AG09319 (cell line): ENCODE results near the gene MARK2.

Experiments used
- DNase-seq: peaks from one replicate; pipeline ENCODE4 v3.0.0-alpha.2; 2010; ENCODE audit warnings: low read depth; ENCODE audit errors: extremely low read depth
- TF ChIP-seq, protein P1 (sequence below): IDR thresholded peaks from 2 replicates; pipeline ENCODE4 v1.5.1; 2011; ENCODE audit warnings: low read depth, mild to moderate bottlenecking, inconsistent platforms, low read length, moderate library complexity

Gene MARK2

DNA sequence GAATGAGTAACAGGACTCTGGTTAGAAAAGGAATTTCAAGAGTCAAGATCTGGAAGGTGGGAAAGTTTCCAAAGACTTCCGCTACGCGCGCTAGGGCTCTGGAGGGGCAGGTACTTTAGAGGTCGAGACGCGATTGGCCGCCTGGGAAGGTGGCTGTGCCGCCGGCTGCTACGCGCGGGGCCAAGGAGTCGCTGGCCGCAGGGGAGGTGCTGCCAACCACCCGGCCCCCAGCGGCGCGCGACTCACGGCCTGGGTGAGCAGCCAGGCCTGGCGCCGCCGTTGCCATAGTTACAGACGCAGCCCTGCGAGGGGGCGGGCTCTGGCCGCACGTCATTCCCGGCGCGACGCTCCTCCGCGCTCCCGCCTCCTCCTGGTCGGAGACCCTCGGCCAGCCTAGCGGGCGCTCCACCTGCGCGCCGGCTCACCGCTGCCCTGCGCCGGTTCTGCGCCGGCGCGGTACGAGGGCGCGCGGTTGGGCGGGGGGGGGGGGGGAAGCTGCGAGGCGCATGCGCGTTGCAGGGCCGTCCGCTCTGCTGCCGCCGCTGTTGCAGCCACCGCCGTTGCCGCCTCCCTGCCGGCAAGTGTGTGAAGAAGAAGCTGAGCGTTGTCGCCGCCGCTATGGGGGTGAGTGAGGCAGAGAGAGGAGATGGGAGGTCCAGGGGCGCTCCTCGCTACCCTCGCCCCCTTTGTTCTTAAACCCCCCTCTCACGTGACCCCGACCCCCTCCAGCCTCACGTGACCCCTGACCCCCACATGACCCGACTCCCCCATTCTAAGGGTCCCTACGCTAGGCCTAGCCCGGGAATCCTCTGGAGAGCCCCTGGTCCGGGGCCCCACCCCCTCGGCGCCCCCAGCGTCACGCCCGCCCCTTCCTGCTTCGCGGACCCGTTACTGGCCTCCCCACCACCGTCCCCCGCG lies 99.8 kb downstream of the MARK2 start, which contains the start of gene NAA40:
Gene NAA40 (plus strand): TSS at position 524 of the 918 bp plus-strand sequence. CDS start 95 bp downstream, at position 619.
- TF ChIP-seq, protein P1, sequence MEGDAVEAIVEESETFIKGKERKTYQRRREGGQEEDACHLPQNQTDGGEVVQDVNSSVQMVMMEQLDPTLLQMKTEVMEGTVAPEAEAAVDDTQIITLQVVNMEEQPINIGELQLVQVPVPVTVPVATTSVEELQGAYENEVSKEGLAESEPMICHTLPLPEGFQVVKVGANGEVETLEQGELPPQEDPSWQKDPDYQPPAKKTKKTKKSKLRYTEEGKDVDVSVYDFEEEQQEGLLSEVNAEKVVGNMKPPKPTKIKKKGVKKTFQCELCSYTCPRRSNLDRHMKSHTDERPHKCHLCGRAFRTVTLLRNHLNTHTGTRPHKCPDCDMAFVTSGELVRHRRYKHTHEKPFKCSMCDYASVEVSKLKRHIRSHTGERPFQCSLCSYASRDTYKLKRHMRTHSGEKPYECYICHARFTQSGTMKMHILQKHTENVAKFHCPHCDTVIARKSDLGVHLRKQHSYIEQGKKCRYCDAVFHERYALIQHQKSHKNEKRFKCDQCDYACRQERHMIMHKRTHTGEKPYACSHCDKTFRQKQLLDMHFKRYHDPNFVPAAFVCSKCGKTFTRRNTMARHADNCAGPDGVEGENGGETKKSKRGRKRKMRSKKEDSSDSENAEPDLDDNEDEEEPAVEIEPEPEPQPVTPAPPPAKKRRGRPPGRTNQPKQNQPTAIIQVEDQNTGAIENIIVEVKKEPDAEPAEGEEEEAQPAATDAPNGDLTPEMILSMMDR, result no peak

DNA sequence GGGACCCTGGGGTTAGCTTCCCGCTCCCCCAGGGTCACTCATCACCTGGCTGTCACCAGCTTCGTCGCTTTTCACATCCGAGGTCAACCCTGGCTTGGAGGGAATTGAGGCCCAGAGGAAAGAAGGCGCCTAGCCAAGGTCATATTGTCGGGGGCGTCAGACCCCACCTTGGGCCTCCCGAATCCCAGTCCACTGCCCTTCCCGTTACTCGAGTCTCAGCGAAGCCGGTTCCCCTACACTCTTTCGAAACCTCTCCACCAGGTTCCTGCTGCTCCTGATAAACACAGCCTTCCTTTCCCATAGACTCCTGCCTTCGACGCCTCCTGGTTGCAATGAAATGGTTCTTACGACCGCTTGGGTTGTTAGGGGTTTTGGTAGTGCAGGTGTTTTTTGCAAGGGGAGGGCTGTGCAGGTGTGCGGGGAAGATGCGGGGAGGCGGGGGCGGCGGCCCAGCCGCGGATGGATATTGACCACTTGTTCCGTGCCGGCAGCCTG lies 100.5 kb downstream of the MARK2 start:
- no peak for DNase-seq
- TF ChIP-seq, protein P1, result no peak

More for the DNA sequence above, 99.8 kb downstream of the MARK2 start, which contains the start of gene NAA40:
- DNase-seq, result peak; percentile 79

DNA sequence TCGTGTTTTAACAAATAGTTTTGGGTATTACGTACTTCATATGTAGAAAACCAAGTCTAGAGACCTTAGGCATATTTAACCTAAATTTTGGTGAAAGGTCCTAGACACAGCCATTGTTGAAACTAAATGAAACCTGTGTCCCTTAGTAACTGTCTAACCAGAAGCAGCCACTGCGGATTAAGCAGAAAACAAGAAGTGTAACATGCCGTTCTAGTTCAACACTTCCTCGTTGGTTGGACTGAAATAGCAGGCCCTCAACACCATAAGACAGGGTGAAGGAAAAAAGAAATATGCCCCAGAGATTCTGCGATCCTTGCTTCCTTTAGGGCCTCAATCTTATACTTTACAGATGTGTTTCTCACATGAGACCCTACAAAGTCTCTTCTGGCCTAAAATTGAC lies 101.9 kb downstream of the MARK2 start:
- TF ChIP-seq, protein P1, result no peak
- no peak for DNase-seq

DNA sequence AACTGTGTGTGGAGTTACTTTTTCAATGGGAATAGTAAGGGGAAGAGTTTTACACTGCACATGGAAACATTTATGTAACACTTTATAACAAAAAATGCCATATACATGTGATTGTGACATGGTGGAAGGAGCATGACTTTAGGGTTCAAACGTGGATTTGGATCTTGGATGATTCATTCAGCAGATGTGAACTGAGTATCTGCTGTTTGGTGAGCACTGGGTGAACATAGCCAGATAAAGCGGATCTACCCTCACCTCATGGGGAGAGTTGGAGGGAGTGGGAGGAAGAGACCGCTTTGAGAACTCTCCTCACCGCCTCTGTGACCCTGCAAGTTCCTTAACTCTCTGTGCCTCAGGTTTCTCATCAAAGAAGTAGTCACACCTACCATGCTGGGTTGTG lies 103.0 kb downstream of the MARK2 start:
- no peak for DNase-seq
- TF ChIP-seq, protein P1, result no peak

DNA sequence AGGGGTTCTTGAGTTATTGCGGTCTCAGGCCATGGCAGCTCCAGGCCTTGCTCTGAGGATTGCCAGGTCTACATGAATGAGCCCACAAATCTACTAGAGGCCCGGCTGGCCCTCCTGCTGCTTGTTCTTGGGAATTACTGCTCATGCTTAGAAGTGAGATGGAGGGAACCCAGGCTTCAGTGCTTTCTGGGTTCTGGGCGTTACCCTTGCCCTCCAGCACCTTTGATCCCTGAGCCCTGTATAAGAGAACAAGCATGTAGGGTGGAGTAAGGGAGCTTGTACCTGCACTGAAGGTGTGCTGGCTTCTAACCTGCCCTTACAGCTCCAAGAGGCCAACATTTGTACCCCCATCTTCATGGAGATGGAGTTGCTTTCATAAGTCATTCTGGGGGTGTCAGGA lies 103.9 kb downstream of the MARK2 start:
- TF ChIP-seq, protein P1, result no peak
- no peak for DNase-seq

DNA sequence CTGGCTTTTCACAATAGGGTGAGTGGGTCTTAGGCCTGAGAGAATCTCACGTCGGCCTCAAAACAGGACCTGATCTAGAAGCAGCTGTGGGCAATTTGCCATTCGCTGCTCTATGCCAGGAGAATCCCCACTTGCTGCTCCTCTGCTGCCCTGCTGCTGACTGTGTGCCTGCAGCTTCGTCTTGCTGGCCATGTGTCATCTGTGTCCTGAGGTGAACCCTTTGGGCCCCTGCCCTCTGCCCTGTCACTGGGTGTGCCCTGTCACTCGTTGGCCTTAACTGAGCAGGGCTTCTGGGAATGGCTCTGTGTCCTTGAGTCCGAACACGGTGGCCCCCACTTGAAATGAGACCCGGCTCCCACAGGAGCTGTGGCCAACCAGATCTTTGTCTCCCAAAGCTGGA lies 106.1 kb downstream of the MARK2 start:
- TF ChIP-seq, protein P1, result no peak
- no peak for DNase-seq
